Measurements from ENCODE around the gene ZNF329. TPM values are rescaled to one million over a fixed set of nuclear protein-coding genes. Genes with fewer than 3 reads are reported as not detected.

The ZNF329 gene
- total RNA-seq, 2 donors from 2014 or later = 3.9 to 5.9 TPM

DNA sequence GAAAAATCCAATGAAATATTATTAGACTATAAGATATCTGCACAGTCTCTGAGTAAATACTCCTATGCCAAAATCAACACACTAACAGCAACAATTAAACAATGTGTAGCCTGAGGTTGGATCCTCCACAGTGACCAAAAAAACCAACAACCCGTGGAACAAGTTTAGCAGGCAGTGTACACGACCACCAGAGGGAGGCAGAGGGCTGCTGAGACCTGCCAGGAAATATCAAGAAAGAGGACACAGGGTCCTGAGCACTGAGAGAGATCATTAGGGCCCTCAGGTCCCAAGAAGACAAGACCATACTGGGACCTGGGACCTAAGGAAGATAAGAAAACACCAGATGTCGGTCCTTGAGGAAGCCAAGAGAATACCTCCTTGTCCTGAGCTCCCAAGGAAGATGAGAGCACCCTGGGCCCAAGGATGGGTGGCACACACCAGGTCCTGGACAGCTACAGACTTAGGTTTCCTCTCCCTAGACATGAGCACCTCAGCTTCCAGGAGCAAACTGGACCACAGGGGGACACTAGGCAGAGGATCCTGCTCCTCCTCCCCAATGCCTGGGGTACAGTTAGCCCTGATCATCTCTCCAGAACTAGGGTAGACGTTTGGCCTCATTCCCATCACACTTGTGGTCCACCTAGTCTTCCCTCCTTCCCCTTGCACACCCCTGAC lies 31.4 kb upstream of the ZNF329 start:
- H3K27me3 ChIP-seq = no peaks in the 10 kb centered on the region
- no peaks in the 10 kb centered on the region for H3K36me3 ChIP-seq
- DNase-seq = peak; percentile 43
- intact Hi-C loops (cut with DNase I) = no loop called here
- TF ChIP-seq, protein P1, sequence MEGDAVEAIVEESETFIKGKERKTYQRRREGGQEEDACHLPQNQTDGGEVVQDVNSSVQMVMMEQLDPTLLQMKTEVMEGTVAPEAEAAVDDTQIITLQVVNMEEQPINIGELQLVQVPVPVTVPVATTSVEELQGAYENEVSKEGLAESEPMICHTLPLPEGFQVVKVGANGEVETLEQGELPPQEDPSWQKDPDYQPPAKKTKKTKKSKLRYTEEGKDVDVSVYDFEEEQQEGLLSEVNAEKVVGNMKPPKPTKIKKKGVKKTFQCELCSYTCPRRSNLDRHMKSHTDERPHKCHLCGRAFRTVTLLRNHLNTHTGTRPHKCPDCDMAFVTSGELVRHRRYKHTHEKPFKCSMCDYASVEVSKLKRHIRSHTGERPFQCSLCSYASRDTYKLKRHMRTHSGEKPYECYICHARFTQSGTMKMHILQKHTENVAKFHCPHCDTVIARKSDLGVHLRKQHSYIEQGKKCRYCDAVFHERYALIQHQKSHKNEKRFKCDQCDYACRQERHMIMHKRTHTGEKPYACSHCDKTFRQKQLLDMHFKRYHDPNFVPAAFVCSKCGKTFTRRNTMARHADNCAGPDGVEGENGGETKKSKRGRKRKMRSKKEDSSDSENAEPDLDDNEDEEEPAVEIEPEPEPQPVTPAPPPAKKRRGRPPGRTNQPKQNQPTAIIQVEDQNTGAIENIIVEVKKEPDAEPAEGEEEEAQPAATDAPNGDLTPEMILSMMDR (IDR thresholded peaks at IDR 0.05) = no peak
- peak overlapping the region; percentile 98 for H3K27ac ChIP-seq
- H3K9ac ChIP-seq (ENCODE audit: low read depth in 2 of 2, low read length in 2 of 2) = no peak overlapping the region
- peaks cover 7% of the 10 kb centered on the region for H3K9me3 ChIP-seq
- no peaks in the 10 kb centered on the region for H3K4me1 ChIP-seq
- peak overlapping the region; percentile 80 for H3K4me3 ChIP-seq

DNA sequence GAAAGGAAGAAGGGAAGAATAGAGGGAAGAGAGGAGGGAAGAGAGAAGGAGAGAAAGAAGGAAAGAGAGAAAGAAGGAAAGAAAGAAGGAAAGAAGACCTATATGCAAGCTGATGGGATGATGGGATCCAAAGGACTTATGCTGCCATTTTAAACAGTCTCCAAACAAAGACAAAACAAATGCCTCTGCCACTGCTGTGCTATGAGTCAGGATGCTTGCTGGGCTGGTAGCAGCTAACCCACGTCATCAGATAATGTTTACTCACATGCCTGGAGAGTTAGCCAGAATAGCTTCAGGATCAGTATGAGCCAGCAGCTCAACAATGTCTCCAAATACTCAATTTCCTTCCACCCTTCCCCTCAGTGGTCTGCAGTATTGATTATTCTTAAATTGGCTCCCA lies 20.3 kb upstream of the ZNF329 start:
- no peak overlapping the region for H3K9ac ChIP-seq (ENCODE audit: low read depth in 2 of 2, low read length in 2 of 2)
- H3K9me3 ChIP-seq = peaks cover 16% of the 10 kb centered on the region
- H3K27ac ChIP-seq = no peak overlapping the region
- no peak for DNase-seq
- intact Hi-C loops (cut with DNase I) = no loop called here
- no peaks in the 10 kb centered on the region for H3K4me1 ChIP-seq
- TF ChIP-seq, protein P1 (IDR thresholded peaks at IDR 0.05) = no peak
- H3K27me3 ChIP-seq = no peaks in the 10 kb centered on the region
- H3K36me3 ChIP-seq = no peaks in the 10 kb centered on the region
- no peak overlapping the region for H3K4me3 ChIP-seq

DNA sequence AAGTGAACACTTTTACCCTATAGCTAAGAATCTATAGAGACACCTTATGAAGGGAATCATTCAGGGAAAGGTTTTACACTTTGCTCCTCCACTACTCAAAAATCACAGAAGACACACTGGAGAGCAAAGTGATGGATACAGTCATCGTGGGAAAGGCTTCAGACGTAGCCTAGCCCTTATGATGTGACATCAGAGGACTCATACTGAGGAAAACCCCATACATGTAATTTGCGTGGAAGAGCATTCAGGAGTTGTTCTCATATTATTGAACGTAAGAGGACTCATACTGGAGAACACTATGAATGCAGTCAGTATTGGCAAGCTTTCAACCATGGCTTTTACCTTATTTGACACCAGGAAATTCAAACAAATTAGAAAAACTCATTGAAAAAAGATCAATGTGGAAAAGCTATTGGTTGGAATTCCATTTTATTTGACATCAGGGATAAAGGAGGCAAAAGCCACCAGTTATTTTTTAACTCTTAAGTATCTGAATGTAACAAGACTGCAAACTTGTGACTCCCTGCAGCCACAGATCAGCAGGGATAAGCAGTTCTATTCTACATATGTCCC lies 16.2 kb upstream of the ZNF329 start:
- peaks cover 12% of the 10 kb centered on the region for H3K9me3 ChIP-seq
- H3K4me1 ChIP-seq = no peaks in the 10 kb centered on the region
- TF ChIP-seq, protein P1 (IDR thresholded peaks at IDR 0.05) = no peak
- intact Hi-C loops (cut with DNase I) = no loop called here
- no peaks in the 10 kb centered on the region for H3K27me3 ChIP-seq
- no peak overlapping the region for H3K27ac ChIP-seq
- H3K9ac ChIP-seq (ENCODE audit: low read depth in 2 of 2, low read length in 2 of 2) = no peak overlapping the region
- no peak for DNase-seq
- no peaks in the 10 kb centered on the region for H3K36me3 ChIP-seq
- H3K4me3 ChIP-seq = no peak overlapping the region

DNA sequence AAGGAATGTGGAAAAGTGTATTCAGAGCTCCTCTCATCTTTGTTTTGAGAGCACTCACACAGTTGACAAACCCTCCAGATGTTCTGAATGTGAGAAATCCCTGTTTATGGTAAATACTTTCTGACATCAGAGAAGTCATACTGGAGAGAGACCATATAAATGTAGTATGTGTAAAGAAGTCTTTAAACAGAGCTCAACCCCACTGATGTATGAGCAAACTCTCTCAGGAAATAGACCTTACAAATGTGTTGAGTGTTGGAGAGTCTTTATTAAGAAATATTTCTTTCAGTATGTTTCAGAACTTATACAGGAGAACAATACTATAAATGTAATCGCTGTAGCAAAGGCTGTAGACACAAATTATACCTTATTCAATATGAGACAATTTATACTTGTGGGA lies 15.7 kb upstream of the ZNF329 start:
- no peak overlapping the region for H3K4me3 ChIP-seq
- no peaks in the 10 kb centered on the region for H3K4me1 ChIP-seq
- no peaks in the 10 kb centered on the region for H3K27me3 ChIP-seq
- H3K27ac ChIP-seq = no peak overlapping the region
- H3K9ac ChIP-seq (ENCODE audit: low read depth in 2 of 2, low read length in 2 of 2) = no peak overlapping the region
- peaks cover 15% of the 10 kb centered on the region for H3K9me3 ChIP-seq
- intact Hi-C loops (cut with DNase I) = no loop called here
- no peak for DNase-seq
- H3K36me3 ChIP-seq = no peaks in the 10 kb centered on the region
- TF ChIP-seq, protein P1 (IDR thresholded peaks at IDR 0.05) = no peak

DNA sequence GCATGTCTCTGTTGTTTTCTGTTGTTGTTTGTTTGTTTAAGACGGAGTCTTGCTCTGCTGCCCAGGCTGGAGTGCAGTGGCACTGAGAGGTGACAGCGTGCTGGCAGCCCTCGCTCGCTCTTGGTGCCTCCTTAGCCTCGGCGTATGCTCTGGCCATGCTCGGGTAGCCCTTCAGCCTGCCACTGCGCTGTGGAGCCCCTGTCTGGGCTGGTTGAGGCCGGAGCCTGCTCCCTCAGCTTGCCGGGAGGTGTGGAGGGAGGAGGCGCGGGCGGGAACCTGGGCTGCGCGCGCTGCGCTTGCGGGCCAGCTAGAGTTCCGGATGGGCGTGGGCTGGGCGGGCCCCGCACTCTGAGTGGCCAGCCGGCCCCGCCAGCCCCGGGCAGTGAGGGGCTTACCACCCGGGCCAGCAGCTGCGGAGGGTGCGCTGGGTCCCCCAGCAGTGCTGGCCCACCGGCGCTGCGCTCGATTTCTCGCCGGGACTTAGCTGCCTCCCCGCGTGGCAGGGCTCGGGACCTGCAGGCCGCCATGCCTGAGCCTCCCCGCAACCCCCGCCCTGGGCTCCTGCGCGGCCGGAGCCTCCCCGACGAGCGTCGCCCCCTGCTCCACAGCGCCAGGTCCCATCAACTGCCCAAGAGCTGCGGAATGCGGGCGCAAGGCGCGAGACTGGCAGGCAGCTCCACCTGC lies 6.6 kb upstream of the ZNF329 start:
- intact Hi-C loops (cut with DNase I) = loop anchor here (5.0 to 10.0 kb wide), 3 partner anchors 135 to 1762 kb away; partner anchors contain the start of genes ZNF582 and ZNF776
- H3K27me3 ChIP-seq = no peaks in the 10 kb centered on the region
- no peaks in the 10 kb centered on the region for H3K4me1 ChIP-seq
- no peak for DNase-seq
- H3K27ac ChIP-seq = no peak overlapping the region
- no peaks in the 10 kb centered on the region for H3K36me3 ChIP-seq
- H3K9ac ChIP-seq (ENCODE audit: low read depth in 2 of 2, low read length in 2 of 2) = no peak overlapping the region
- H3K9me3 ChIP-seq = peaks cover 3% of the 10 kb centered on the region
- TF ChIP-seq, protein P1 (IDR thresholded peaks at IDR 0.05) = no peak
- no peak overlapping the region for H3K4me3 ChIP-seq

Measured in colonic mucosa (tissue), 4 donors.